CD4-positive, alpha-beta T cell treated with Interleukin-21 for 1 hour (primary cell): ENCODE measurements around the gene TINAGL1.
"Not testable (repeated sequence)": the region's sequence is repeated elsewhere in the genome, so short reads cannot be mapped to it uniquely, and the experiment has no call there.

Source experiments
- DNase-seq: peaks from one replicate; pipeline ENCODE4 v3.0.0-alpha.2; 2020

TINAGL1 gene

DNA sequence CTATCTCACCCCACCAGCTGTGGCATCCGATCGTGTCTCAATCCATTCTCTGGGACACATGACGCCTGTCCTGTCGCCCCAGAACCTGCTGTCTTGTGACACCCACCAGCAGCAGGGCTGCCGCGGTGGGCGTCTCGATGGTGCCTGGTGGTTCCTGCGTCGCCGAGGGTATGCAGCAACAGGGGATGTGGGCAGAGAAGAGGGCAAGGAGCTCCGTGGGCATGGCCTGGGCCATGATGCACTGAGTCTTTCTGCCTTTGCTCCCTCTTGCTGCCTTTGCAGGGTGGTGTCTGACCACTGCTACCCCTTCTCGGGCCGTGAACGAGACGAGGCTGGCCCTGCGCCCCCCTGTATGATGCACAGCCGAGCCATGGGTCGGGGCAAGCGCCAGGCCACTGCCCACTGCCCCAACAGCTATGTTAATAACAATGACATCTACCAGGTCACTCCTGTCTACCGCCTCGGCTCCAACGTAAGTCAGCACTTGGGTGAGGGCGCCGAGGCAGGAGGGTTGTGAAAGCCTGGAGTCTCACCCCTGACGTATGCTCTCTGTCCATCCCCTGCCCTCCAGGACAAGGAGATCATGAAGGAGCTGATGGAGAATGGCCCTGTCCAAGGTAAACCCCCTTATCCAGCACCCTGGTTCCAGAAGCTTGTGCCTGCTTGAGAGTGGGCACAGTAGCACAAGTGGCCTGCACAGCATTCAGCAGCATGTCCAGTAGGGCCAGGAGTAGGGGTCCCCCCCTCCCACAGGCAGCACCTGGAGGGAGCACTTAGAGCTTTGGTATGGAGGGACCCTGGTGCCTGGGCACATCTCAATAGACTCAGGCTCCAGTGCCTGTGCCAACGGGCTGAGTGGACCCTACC, 8.8 kb downstream of the TINAGL1 start:
- no peak for DNase-seq

DNA sequence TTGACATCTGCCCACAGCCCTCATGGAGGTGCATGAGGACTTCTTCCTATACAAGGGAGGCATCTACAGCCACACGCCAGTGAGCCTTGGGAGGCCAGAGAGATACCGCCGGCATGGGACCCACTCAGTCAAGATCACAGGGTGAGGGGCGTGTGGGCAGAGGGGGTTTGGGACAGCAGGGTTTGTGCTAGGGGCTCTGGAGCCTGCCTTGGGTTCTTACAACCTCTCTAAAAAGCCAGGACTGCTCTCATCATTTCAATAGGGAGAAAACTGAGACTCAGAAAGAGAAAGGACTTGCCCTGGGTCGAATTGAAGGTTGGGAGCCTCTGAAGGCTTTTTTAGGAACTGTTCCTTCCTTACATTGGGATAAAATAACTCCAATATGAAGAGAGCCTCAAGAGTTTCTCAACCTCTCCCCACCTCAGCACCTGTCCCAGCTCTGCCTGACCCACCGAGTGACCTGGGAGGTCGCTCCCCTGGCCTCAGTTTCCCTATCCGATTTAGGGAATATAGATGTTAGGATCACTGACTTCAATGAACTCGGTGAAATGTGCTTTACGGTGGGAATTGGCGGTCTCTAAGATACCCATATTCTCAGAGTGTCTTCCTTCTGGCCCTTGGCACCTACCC, 9.5 kb downstream of the TINAGL1 start:
- DNase-seq, result no peak

DNA sequence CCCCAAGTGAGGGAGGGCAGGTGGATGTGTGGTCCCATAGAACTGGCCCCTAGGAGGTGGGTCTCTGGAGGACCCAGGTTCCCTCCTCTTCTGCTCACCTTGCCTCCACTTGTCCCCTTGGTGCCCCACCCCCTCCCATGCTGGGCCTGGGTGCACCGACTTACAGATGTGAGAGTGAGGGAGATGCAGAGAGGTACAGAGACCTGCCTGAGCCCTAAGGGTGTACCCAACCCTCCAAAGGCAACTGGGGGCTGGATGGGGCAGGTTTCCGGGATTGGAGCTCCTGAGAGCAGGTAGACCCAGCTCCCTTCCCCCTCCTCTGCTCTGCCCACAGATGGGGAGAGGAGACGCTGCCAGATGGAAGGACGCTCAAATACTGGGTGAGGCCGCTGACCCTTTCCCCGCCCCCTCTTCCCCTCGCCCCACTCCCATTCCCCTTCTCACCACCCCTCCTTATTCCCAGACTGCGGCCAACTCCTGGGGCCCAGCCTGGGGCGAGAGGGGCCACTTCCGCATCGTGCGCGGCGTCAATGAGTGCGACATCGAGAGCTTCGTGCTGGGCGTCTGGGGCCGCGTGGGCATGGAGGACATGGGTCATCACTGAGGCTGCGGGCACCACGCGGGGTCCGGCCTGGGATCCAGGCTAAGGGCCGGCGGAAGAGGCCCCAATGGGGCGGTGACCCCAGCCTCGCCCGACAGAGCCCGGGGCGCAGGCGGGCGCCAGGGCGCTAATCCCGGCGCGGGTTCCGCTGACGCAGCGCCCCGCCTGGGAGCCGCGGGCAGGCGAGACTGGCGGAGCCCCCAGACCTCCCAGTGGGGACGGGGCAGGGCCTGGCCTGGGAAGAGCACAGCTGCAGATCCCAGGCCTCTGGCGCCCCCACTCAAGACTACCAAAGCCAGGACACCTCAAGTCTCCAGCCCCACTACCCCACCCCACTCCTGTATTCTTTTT, 10.3 kb downstream of the TINAGL1 start:
- DNase-seq, result no peak

DNA sequence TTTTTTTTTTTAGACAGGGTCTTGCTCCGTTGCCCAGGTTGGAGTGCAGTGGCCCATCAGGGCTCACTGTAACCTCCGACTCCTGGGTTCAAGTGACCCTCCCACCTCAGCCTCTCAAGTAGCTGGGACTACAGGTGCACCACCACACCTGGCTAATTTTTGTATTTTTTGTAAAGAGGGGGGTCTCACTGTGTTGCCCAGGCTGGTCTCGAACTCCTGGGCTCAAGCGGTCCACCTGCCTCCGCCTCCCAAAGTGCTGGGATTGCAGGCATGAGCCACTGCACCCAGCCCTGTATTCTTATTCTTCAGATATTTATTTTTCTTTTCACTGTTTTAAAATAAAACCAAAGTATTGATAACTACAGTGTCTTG, 11.0 kb downstream of the TINAGL1 start:
- not testable (repeated sequence) for DNase-seq

DNA sequence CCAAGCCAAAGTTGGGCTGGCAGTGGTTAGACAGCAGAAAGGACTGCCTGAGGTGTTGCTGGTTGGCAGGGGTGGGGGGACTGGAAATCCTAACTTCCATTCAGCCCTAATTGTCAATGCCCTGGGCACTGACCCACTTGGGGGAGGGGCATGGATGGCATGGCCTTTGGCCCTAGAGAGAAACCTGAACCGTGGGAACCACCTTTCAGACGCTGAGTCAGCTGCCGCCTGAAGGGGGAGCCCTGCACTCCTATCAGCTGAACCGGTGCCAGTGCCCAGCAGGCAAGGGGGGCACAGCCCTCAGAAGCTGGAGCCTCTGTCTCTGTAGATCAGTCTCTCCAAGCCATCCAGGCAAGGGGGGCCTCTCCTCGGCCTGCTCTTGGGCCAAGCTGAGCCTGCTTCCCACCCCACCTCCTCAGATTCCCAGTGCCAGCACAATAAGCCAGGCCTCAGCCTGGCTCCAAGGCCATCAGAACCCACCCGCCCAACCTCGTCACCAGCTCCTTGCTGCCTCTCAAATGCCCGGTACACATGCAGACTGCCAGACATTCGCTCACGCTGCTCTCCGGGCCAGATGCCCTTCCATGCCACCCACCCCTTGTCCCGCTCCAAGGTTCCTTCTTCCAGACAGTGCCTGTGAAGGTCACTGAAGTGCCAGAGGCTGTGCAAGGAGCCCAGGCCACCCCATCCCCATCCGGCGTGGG, 11.6 kb downstream of the TINAGL1 start:
- peak; percentile 22 for DNase-seq

DNA sequence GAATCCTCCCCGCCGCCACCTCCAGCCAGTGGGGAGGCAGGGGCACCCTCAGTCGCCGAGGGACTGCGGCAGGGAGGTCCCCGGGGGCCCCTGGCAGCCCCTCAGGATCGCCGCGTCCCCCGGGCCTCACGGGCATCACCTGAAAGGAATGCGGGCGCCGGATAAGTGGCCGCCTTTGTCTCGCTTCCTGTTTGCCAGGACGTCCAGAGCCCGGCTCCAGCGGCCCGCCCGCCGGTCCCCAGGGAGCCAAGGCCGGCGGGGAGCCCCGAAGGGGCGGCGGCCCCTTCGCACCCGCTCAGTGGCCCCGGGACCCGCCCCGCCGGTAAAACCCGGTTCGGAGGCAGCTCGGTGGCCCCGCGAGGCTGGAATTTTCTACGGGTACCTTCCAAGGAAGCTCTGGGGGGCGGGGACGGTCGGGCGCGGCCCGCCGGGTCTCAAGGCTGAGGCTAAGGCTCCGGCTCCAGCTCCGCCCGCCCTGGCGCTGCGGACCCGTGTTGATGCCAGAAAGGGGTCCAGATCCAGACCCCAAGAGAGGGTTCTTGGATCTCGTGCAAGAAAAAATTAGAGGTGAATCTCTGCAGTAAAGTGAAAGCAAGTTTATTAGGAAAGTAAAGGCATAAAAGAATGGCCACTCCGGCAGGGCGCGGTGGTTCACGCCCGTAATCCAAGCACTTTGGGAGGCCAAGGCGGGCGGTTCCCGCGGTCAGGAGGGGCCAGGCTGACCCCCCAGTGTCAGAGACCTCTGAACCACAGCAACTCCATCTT, 12.6 kb downstream of the TINAGL1 start:
- DNase-seq, result no peak

DNA sequence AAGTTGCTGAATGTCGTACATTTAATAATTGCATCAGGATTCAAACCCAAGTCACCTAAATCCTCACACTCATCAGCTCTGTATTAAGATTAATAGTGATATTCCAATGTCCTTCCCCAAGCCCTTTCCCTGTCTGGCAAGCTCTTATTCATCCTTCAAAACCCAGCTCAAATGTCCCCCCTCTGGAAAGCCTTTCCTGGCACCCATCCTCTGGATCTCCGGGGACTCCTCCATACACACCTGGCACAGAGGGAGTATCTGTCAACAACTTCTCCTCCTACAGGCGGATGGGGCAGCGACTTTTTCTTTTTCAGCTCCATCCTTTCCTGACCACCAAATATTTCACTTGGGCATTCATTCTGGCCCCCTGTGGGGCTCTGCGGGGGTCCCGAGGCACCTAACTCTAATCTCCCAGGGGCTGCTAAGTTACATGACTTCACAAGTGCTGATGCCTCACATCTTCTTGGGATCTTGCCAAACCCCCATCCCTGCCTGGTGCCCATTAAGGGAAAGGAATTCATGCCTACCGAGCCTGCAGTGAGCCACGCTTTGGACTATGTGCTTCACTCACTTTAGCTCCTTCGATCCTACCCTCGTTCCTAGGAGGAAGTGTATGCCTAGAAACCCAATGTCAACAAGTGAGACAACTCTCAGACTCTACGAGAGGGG, 15.2 kb downstream of the TINAGL1 start:
- no peak for DNase-seq

DNA sequence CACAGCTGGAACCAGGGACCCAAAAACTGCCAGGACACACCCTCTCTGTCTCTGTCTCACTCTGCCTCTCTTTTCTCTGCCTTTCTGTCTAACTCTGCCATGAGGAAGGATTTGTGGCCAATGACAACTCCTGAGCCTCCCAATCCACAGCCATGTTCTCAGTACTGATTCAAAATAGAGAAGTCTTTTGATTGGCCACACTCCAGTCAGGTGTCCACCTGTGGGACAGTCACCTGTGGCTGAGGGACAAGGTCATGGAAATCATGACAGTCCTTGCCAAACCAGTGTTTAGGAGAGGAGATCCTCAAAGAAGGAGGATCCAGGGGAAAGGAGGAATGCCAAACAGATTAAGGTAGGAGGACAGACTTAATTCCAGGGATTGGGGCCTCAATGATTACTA, 15.8 kb downstream of the TINAGL1 start:
- DNase-seq, result no peak

DNA sequence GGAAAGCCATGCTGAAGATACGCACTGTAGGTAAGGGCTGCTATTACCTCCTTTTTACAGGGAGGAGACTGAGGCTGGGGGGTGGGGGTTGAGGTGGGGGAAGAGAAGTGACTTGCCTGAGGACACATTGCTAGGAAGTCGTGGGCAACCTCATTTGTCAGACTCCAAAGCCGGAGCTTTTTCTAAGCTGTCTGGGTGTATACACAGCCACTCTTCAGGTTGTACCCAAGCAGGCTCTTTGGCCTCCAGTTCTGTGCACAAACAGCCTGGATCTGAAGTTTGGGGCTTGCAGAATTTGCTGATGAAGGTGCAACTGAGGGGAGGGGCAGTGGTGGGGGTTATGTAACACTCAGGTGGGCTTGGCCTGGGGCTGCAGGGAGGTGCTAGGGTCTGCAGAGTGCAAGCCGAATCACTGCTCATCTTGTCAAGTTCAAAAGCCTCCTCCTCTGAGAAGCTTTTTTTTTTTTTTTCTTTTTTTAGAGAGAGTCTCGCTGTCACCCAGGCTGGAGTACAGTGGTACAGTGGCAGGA, 16.9 kb downstream of the TINAGL1 start:
- no peak for DNase-seq

DNA sequence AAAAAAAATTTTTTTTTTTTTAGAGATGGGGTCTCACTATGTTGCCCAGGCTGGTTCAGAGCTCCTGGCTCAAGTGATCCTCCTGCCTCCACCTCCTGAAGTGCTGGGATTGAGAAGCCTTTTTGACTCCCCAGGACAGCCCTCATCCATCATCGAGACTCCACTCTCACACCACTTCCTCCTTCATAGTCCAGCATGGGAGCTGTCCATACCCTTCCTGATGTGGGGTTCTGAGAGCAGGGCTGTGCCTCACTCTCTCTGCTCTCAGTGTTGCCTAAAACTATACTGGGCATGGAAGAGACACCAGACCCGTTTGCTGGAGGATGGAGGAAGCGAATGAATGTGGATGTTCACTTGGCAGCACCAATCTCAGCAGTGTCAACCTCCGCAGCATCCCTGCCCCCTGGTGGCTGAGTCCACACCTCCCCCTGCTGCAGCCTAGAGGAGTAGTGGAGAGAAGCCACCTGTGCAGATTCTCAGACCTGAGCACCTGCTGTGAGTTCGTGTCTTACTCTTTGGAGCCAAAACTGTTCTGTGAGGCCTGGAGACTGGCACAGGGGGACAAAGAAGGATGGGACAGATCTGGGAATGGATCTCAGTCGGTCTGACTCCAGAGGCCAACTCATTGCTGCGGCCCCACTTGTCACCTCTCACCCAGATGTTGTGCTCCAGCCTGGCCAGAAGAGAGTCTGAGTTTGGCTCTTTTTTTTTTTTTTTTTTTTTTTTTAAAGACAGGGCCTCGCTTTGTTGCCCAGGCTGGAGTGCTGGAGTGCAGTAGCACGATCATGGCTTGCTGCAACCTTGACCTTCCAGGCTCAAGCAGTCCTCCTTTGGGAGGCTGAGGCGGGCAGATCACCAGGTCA, 17.7 kb downstream of the TINAGL1 start:
- peak; percentile 54 for DNase-seq

DNA sequence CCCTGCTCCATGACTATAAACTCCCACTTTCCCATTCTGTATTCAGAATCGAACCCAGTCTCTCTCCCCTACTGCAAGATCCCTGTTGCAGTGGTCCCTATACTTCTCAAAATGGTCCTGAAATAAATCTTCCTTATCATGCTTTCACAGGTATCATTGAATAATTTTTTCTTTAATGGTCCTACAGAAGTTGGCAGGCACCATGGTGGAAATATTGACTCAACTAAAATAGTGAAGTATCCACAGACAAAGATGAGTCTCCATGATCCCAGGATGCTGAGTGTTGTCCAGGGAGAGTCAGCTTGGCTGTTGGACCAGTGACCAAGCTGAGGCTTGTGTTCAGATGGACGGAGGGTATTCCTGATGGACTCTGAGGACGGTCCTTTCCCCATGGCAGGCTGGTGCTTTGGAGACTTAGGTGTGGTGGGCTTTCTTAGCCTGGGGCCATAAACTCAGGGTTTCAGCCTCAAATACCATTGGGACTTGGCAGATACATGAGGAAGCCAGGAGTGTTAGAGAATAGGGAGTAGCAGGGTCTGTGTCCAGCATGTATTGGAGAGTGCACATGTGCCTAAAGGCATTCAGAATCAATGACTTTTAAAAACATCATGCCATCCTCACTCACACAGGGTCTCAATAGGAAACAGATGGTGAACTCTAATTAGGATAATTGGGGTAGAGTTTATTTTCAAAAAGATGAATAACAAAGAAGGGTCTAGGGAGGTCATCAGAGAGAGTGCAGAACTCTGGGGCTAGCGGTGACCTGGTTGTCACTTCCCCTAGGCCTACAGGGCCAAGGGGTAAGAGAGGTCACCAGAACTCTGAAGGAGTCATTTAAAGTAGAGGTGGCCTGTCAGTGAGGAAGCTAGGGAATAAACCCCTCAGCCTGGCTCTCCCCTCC, 19.8 kb downstream of the TINAGL1 start:
- DNase-seq, result no peak

DNA sequence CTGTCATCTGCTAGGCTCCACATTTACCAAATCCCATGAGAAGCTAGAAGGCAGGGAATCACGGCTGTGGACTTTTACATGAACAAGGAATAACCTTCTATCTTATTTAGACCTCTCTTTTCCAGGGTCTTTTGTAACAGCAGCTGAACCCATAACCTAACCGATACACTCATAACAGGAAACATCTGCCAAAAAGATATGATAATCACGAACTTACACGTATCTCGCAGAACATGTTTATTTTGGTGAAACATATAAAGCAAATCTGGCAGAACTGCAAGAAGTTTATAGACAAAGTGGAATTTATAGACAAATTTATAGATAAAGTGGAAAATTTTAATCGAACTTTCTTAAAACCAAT, 20.4 kb downstream of the TINAGL1 start:
- DNase-seq, result no peak

DNA sequence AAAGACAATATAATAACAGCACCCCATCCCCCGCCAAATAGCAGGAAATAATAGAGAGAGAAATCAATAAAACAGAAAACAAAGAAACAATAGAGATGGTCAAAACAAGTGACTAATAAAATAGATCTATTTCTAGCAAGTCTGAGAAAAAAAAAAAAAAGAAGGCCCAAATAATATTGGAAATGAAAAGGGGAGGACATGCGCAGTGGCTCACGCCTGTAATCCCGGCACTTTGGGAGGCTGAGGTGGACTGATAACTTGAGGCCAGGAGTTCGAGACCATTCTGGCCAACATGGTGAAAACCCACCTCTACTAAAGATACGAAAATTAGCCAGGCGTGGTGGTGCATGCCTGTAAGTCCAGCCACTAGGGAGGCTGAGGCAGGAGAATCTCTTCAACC, 22.7 kb downstream of the TINAGL1 start:
- DNase-seq, result no peak

DNA sequence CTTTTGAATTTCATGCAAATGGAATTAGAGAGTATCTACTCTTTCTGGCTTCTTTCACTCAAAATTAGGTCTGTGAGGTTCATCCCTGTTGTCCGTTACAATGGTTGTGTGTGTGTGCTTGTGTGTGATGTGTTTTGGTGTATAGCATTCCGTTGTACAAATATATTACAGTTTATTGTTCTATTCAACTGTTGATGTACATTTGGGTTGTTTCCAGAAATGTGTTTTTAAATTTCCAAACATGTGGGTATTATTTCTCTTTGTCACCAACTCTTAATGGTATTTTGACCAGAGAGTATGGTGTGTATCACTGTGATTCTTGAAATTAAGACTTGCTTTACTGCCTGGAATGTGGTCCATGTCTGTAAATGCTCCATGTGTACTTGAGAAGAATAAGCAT, 24.3 kb downstream of the TINAGL1 start:
- no peak for DNase-seq

DNA sequence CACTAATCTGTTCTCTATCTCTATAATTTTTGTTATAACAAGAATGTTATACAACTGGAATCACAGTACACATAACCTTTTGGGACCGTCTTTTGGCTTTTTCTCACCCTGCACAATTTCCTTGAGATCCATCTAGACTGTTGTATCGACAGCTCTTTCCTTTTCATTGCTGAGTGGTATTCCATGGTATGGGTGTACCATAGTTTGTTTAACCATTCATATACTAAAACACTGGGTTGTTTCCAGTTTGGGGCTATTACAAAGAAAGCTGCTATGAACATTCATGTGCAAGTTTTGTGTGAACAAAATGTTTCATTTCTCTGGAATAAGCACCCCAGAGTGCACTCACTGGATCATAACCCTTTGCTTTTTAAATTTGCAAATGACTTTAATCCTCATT, 25.8 kb downstream of the TINAGL1 start:
- DNase-seq, result no peak

DNA sequence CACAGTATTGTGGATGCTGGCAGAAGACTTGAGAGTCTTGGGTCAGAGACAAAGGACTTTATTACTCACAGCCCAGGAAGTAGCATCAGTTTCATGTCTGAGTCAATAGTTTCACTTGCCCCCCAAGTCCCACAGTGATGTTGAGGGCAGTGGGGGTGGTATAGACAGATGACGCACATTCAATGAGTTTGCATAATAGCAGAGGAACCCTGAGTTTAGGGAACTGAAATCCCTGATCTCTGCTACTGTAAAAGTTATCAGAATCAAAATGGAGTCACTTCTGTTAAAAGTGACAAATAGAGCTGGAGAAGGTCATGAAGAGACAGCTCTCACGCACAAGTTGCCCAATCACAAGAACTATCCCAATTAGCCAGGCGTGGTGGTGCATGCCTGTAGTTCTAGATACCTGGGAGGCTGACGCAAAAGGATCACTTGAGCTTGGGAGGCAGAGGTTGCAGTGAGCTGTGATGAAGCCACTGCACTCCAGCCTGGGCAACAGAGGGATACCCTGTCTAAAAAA, 29.7 kb downstream of the TINAGL1 start:
- DNase-seq, result peak; percentile 24

DNA sequence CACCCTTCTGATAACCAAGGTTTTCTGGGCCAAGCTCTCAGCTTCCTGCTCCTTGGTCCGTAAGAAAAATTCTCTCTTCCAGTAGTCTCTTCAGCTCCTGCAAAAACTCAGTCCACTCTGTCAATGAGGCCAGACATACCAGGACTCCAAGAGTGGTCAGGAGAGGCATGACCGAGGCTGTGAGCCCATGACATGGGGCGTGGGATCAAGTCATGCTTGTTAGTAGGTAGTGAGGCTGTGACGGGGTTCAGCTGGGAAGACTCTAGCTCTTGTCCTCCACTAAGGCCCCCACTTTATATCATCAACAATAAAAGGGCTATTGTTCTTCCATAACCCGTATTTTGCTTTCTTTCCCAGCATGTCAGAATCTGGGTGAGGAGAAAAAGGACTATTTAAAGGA, 31.0 kb downstream of the TINAGL1 start:
- DNase-seq, result no peak

DNA sequence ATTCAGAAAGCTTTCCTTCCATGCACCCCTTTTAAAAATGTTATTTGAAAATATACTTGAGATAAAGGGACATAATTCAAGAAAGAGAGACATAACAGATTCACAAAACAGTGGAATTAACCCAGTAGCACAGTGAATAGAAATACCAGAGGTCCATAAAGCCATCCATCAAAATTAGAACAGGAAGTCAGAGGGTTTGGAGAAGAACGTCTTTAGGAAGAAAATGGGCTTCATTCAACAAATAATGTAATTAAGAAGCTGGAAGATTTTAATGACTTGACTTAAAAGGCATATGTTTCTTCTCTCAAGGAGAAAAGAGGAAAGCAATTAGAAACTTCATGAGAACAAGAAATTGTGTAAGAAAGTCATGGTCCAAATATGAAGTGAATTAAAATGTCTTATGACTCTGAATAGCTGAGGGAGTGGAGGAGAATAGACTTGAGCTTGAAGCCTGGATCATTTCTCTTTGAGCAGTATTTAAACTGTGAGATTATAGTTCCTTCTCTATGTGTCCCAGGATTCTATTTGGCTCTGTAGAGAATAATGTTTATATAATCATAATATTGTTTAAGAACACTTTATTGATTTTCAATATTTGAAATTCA, 33.3 kb downstream of the TINAGL1 start:
- DNase-seq, result no peak
